Activated gamma-delta T cell treated with anti-CD3 and anti-CD28 coated beads, Interleukin-2, amount 50 U/mL, for 16 hours (primary cell): ENCODE measurements around the gene KHDRBS2.

Source experiments
- DNase-seq: peaks from one replicate; pipeline ENCODE4 v3.0.0-alpha.2; 2020; ENCODE audit warnings: low read depth

Gene KHDRBS2

DNA sequence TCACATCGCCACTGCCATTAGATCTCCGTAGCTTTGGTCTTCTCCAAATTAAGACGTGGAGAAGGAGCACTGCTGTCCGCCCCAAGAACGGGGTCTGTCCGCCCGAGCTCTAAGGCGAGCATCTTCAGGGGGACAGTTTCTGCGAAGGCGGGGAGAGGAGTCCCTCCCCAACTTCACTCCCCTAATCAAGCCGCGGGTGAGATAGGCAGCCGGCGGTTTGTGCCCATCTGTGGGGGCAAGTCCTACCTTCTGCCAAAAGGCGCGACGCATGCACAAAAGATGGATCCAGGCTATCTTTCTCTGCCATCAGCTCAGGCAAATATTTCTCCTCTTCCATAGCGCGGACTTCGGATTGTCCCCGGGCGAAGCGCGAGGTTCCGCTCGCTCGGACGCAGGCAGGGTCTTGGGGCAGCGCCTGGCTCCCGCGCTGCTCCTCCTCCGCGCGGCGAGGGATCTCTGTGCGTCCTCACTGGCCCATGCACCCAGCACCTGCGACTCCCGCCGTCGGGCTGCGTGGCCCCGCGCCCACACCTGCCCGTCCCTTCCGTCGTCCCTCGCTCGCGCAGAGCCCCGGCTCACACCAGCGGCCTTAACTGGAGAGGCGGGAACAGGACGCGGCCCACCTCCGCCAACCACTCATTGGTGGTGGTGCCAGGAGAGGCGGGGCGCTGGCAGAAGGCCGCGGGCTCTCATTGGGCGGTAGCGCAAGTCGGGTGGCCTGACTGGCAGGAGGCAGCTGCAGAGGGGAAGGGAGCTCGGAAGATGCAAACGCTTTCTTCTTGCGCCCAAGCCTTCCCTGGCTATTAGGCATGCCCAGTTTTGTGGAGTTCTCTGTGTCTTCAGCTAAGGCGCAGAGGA lies at the start of gene KHDRBS2:
TSS of gene KHDRBS2 (minus strand) at position 614 of the 858 bp plus-strand sequence.
- no peak for DNase-seq

DNA sequence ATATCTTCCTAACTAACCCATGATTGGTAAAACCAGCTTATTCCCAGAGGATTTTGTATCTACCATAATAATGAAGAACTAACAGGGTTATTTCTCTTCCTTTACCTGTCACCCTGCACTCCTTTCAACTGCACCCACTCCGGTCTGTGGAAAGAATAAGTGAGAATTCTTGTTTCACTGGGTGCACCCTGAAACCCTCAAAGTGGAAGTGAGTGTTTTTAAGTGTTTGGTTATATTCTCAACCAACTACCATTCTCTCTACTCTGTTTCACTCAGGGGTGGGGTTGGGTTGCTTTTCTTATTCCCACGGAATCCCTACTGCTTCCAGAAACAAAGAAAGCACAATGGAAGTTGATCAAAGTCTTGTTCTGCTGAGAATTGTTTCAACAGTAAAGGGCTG lies 42.6 kb upstream of the KHDRBS2 start:
- no peak for DNase-seq

- no peak for DNase-seq
Measured at GRCh38 chr6:62324834-62325233, 38.8 kb upstream of the KHDRBS2 start.

GRCh38 chr6:62323818-62324431 lies 37.9 kb upstream of the KHDRBS2 start:
- no peak for DNase-seq

GRCh38 chr6:62298745-62299392 lies 12.8 kb upstream of the KHDRBS2 start:
- no peak for DNase-seq

GRCh38 chr6:62296541-62296940 lies 10.5 kb upstream of the KHDRBS2 start:
- DNase-seq = no peak

- DNase-seq = no peak
Measured at GRCh38 chr6:62288974-62289373, 2.9 kb upstream of the KHDRBS2 start.

GRCh38 chr6:62288562-62288961 lies 2.5 kb upstream of the KHDRBS2 start:
- DNase-seq = no peak

DNA sequence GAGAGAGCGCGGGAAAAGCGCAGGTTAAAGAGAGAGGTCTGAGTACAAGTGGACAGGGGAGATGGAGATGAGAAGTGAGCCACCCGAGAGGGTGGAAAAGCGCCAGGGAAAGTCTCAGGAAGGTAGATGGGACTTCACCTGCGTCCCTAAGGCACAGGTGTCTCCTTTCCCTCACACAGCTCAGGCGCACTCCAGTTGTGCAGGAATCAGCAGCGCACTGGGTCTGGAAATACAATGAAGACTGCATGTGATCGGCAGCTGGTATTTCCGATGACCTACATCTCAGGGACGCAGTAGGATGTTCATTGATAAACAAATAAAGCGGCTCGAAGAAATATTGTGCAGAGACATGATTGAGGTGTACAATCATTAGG lies 432 bp upstream of the KHDRBS2 start:
- no peak for DNase-seq

DNA sequence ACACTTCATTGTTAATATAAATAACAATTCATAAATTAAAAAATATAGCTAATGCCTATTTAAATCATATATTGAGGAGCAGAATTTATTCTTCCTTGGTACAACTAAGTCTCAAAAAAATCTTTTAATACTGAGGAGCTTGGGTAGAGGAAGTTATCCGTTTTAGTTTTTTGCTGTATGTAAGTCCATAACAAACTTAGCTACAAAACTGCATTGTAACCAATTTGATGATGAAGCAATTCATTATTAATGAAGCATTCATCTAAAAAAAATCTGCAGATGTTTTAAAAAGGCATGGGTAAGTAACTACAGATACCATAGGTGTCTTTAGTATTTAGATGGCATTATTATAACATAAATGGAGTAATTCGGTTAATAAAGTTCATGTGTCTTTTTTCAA lies 1.3 kb downstream of the KHDRBS2 start:
- no peak for DNase-seq

DNA sequence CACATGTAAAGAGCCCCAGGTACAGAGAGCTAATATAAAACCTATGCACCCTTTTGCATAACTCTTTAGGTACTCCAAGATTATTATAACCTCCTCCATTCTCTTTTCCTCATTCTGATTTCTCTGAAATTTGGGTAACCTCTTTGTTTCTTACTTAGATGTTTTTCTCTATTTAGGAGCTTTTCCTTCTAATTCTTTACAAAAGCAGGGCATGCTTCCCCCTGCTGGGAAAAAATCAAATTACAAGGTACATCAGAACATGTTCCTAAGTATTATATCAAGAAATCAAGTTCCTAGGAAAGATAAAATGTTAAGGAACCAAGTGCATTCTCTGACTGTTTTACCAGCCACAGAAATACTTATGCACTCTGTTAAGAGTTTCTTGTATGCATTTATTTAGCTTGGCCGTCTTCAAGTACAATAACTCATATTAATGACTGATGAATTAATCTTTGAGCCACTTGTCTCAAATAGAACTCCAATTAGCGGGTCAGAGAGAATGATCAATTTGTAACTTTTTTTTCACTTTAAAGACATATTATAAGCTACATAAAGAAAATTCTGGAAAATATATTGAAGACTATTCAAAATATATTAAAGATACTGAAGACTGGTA lies 2.1 kb downstream of the KHDRBS2 start:
- DNase-seq = no peak

DNA sequence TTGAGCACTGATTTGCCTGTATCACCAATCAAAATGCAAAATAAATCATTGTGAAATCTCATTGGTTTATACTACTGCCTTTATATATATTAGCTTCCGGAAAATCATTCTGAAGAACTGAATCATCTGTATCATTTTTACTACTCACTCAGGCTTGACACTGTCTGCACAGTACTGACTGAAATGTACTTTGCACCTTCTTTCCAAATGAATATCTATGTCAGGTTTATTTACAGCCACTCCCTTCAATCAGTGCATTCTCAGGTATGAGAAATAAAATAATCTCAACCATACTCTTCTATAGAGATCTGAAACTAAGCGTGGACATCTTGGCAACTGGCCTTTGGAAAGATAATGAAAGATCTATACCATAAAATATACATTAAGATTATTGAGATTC lies 2.7 kb downstream of the KHDRBS2 start:
- no peak for DNase-seq

- DNase-seq = no peak
Measured at GRCh38 chr6:62280099-62280498, 5.9 kb downstream of the KHDRBS2 start.

- DNase-seq = no peak
Measured at GRCh38 chr6:62272114-62272513, 13.9 kb downstream of the KHDRBS2 start.

DNA sequence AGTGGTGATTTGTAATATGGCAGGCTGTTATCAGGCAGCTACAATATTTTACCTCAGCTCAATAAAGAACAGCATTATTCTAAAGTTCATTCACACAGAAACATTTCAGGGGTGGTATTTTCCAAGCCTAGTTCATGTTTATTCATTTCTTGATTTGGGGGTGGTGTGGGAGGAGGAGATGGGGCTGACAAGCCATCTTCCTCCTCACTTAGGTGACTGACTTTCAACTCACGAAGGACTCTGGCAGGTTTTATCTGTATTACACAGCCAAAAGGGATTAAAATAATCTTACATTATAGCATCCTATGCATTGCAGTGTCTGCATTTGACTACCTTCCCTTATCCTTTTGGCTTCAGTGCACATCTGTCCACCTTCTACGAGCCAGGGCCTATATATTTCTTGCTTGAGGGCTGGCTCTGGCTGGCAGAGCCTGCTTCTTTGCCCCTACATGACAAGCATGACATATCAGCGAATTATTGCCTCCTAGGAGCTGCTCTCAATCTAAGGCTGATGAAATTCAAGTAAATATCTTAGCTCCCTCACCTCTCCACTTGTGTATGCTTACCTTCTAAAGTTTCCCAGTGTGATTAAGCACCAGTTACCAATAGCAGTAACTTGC lies 20.0 kb downstream of the KHDRBS2 start:
- DNase-seq = no peak

DNA sequence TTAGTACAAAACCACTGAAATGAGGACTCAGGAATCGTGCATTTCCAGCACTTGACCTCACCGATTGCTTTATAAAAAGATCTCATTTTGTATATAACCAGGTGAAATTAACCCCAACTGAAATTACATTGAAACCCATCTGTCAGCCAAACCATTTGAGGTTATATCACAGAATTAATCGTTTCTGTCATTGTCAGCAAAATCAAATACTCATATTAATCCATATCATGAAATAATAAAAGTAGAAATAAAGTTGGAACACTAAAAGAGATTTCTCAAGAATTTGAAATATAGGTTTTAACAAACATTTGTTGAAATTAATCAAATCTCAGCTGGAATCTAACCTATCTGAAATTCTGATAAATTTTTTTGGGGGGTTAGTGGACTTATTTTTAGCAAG lies 23.7 kb downstream of the KHDRBS2 start:
- no peak for DNase-seq

DNA sequence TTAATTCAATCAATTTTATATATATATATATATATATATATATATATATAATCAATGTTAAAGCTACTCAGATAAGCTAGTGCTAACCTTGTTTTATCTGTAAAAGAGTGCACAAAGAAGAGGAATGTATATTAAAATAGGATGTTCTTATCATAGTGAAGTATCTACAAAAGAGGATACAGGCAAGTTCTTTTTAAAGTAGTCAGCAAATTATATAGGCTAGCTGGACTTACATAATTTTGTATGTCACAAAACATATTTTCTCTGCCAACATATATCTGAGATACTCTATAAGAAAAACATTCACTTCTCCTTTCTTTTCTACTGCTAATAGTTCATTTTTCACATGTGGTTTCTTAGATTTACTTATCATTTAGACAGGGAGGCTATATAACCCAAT lies 39.9 kb downstream of the KHDRBS2 start:
- no peak for DNase-seq

DNA sequence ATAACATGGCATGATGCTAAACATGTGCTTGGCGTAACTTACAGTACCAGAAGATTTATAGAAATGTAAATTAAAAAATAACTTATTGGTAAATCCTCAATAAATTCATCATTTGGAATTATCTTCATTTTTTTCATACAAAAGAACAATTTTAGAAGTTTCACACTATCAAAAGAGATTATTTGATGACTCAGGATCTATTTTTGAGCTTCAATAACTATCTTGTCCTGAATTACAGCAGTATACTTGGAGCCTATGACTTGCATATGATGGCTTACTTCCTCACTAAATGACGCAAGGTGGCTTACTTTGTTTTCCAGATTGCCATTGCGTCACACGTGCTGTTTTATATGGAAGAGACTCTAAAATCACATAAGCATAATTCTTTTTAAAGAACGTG lies 49.2 kb downstream of the KHDRBS2 start:
- no peak for DNase-seq

DNA sequence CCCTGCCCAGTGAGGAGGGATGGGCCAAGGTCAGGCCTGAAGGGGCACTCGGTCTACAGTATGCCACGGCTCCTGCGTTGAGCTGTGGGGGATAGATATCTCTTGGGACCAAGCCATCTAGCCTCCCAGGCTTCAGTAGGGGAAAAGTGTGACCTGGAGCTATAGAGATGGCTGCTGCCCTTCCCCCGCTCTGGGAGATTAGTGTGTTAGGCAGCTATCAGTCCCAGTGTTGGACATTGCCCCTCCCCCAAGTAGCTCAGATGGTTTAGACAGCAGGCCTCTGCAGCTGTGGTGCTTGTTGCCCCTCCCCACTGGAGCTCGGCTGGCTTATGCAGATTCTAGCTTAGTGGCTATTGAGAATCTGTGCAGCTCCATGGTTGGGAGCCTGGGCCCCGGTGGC lies 56.8 kb downstream of the KHDRBS2 start:
- DNase-seq = no peak

- no peak for DNase-seq
Measured at GRCh38 chr6:62217866-62218265, 68.2 kb downstream of the KHDRBS2 start.

GRCh38 chr6:62202078-62202477 lies 83.9 kb downstream of the KHDRBS2 start:
- DNase-seq = no peak

DNA sequence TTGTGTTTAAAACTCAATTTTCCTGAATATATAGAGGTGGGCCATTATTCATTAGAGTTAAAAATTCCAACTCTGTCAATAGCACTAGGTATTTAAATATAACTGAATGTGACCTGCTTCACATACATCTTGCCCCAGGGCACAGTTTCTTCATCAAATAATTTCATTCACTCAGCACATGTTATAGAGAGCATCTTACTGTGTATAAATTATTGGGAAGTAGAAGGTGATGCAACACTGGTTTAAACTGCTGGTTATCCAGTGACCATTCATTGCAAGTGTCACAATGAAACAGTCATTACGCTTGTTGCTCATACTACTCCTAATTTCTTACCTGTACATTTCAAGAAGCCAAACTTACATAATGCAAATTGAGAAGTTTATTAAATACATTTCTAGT lies 93.4 kb downstream of the KHDRBS2 start:
- no peak for DNase-seq
